Measurements from ENCODE around the gene ANKRD18B. TPM values are rescaled to one million over a fixed set of nuclear protein-coding genes. Genes with fewer than 3 reads are reported as not detected.
"Not testable (repeated sequence)": the region's sequence is repeated elsewhere in the genome, so short reads cannot be mapped to it uniquely, and the experiment has no call there.

The ANKRD18B gene
- total RNA-seq, 2 donors from 2014 or later, result 0.64 TPM; not detected in 1

DNA sequence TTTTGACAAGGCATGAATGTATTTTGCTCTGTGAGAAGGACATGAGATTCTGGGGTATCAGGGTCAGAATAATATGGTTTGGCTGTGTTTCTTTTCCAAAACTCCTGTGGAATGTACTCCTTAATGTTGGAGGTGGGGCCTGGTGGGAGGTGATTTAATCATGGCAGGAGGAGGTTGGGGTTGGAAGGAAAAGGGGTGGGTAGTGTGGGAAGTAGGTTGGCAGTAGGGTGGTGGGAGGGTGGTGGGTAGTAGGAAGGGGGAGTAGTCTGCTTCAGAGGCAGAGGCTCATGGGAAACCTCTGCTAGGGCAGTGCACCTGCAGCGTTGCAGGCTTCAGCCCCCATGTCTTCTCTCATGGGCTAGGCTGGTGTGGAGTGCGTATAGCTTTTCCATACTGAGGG, 72.9 kb downstream of the ANKRD18B start:
- DNase-seq; ATAC-seq; intact Hi-C loops (cut with DNase I, micrococcal nuclease): not testable (repeated sequence)

DNA sequence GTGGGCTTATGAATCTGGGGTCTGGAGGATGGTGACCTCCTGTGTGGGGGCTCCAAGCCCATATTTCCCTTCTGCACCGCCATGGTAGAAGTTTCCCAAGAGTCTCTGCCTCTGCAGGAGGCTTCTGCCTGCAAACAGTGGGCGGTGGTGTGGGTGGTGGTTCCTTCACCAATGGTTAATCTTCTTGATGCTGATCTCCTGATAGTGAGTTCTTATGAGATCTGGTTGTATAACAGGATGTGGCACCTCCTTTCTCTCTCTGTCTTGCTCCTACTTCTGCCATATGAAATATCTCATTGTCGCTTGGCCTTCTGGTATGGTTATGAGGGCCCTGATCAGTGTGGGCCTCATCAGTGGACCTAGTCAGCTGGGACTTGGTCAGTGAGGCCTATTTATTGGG, 73.3 kb downstream of the ANKRD18B start:
- ATAC-seq; intact Hi-C loops (cut with DNase I, micrococcal nuclease); DNase-seq: not testable (repeated sequence)

DNA sequence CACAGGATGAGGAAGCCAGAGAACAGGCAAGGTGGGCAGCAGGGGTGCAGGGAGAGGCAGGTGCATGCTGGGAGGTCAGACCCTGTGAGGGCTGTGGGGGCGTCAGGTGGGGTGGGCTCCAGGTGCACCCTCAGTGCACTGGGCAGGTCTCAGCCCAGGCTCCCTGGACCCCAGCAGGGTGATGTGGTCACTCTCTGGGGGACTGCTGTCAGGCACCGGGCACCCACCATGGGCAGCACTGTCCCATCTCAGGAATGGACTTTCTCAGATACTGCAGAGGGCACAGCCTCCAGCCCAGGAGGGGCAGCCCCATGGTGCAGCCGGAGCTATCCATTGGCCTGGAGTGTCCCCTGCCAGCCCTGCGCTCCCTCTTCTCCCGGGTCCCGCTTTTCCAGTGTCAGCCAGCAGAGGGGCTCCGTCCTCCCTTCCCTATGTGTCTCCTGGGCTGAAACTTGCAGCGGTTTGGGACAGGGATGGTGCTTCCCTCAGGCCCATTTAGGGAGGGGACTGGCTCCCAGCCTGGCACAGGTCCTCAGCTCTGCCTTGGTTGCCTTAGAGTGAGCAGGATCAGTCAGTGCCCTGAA, 74.8 kb downstream of the ANKRD18B start:
- intact Hi-C loops (cut with DNase I, micrococcal nuclease); DNase-seq; ATAC-seq: not testable (repeated sequence)

DNA sequence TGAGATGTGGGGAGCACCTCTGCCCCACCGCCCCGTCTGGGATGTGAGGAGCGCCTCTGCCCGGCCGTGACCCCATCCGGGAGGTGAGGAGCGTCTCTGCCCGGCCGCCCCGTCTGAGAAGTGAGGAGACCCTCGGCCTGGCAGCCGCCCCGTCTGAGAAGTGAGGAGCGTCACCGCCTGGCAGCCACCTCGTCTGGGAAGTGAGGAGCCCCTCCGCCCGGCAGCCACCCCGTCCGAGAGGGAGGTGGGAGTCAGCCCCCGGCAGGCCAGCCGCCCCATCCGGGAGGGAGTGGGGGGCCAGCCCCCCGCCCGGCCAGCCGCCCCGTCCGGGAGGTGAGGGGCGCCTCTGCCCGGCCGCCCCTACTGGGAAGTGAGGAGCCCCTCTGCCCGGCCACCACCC, 76.9 kb downstream of the ANKRD18B start:
- ATAC-seq; DNase-seq; intact Hi-C loops (cut with DNase I, micrococcal nuclease): not testable (repeated sequence)

DNA sequence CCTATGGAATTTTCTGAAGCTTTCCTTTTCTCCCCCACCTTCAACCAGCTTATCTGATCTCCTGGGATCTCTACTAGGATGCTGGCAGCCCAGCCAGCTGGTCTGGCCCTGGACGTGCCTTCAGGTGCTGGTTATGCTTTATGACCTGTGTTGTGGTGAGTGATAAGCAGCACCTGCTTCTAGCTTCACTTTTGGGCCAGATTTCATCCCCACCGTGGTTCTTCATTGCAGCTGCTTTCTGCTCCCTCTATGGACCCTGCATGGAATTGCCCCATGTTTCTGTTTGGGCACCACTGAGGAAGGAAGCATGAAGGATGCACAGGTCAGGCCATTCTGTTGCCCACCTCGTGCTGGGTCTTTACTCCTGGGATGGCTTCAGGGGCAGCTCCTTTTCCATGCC, 80.2 kb downstream of the ANKRD18B start:
- ATAC-seq; intact Hi-C loops (cut with DNase I, micrococcal nuclease); DNase-seq: not testable (repeated sequence)

DNA sequence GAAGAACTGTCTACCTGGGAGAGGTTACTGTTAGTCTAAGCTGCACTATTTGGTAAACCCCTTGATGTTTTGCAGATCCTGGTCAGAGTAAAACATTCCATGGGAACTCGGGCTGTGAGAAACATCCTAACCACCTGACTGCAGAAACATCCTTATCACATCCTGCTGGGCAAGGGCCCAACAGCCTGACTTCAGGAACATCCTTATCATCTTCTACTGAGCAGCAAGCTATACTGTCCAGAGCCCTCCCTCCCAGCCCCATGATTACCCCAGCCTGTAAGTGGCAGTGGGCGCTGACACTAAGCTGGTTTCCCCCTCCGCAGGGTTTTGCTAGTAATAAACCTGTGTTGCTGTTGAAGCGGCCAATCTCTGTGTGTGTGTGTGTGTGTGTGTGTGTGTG, 80.9 kb downstream of the ANKRD18B start:
- intact Hi-C loops (cut with DNase I, micrococcal nuclease); ATAC-seq; DNase-seq: not testable (repeated sequence)

DNA sequence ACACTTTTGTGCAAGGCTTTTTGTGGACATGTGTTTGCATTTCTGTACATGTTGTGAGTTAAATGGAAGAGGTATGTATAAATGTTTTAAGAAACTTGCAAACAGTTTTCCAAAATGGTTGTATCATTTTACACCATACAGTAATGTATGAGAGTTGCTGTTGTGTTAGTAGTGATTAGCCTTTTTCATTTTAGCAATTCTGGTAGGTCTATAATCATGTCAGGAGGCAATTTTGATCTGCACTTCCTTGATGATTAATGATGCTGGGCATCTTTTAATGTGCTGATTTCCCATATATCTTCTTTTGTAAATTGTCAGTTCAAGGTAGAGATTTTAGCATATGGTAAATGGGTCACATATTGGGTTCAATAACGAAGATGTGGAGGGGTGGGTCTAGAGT, 87.3 kb downstream of the ANKRD18B start:
- intact Hi-C loops (cut with DNase I, micrococcal nuclease), result no loop called here
- ATAC-seq (no peak), DNase-seq (no peak)

DNA sequence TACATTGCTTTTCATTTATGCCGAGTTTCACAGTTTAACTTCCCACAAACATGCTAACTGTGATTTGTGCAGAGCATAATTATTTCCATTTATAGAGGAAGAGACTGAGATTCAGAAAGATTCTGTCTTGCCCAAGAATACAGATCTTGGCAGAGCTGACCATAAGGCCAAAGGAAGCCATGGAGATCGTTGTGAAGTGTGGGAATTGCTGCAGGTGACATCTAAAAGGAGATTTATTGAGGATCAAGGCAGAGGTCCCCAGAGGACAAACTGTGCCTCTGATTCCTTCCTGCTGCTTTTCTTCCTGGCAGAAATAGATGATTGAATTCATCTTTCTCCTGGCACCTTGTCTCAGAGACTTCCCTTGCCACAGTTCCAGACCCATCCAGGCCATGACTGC, 88.4 kb downstream of the ANKRD18B start:
- intact Hi-C loops (cut with DNase I, micrococcal nuclease); ATAC-seq; DNase-seq: not testable (repeated sequence)

DNA sequence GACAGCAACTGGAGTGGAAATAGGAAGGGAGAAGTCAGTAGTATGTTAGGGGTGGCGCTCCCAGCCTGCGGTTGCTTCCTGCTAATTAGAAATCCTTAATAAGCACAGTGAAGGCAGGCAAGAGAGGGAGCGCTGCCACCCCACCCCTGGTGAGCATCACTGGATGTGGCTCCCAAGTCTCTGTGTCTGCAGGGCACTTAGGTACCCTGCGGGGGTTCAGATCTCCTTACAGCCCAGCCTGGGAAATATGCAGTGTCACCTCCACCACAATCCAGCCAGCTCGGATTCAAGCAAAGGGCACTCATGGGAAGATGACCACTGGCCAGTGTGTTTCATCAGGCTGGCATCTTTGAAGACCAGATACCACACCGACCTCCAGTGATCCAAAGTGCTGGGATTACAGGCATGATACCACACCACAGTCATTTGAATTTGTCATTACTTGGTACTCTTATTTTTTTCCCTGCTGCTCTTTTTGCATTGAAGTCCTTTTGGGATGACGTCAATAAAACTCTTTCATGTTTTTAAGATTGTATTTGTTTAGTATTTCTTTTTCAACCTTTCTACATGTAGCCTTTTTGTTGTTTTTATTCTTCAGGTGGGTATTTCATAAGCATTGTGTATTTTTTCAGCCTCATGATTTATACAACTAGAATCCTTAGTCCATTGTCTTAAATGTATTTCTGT, 90.1 kb downstream of the ANKRD18B start:
- ATAC-seq (no peak), DNase-seq (no peak)
- intact Hi-C loops (cut with DNase I, micrococcal nuclease), result no loop called here

DNA sequence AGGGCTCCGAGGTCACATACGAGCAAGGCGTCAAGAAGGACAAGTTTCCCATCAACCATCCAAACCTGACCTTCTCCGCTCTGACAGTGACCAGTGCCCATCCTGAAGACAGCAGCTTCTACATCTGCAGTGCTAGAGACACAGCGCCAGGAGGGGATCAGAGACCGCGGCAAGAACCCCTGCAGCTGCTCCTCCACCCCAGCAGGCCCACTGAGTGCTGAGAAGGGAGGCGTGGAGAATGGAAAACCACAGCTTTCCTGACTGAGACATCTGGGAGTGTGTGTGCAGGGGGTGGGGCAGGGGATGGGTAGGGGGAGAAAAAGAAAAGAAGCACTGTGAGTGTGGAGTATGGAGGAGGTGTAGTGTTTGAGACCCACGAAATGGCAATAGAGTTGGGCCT, 94.3 kb downstream of the ANKRD18B start:
- intact Hi-C loops (cut with DNase I, micrococcal nuclease); ATAC-seq: not testable (repeated sequence)

DNA sequence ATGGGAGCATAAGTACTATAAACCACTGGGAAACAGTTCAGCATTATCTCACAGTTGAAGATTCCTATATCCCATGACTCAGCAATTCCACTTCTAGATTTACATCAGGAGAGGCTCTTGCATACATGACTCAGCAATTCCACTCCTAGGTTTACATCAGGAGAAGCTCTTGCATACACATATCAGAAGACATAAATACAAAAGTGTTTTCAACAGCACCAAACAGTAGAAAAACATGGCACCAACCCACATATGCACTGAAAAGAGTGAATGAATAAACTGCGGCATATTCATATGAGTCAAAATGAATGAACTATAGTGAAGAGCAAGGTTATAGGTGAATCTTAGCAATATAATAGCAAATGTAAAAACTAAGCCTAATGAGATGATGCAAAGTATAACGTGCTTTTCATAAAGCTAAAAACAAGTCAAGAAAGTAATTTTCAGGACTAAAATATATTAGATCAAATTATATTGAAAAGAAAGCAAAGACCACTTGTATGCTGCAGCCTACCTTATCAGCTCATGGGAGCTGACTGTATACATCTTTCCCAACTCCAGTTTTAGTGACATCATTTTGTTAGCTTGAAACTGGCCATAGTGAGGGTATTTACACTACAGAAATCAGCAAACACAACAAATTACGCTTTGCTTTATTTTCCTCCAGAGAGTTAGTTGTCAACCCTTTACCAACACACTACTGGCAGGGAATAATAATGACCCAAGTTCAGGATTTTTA, 95.8 kb downstream of the ANKRD18B start:
- no peak for ATAC-seq
- no peak for DNase-seq
- intact Hi-C loops (cut with DNase I, micrococcal nuclease), result loop anchor here (5.0 to 10.0 kb wide), 2 partner anchors 102 to 105 kb away; no protein-coding TSS in a partner anchor

More for the DNA sequence above, 94.3 kb downstream of the ANKRD18B start:
- DNase-seq, result not testable (repeated sequence)

DNA sequence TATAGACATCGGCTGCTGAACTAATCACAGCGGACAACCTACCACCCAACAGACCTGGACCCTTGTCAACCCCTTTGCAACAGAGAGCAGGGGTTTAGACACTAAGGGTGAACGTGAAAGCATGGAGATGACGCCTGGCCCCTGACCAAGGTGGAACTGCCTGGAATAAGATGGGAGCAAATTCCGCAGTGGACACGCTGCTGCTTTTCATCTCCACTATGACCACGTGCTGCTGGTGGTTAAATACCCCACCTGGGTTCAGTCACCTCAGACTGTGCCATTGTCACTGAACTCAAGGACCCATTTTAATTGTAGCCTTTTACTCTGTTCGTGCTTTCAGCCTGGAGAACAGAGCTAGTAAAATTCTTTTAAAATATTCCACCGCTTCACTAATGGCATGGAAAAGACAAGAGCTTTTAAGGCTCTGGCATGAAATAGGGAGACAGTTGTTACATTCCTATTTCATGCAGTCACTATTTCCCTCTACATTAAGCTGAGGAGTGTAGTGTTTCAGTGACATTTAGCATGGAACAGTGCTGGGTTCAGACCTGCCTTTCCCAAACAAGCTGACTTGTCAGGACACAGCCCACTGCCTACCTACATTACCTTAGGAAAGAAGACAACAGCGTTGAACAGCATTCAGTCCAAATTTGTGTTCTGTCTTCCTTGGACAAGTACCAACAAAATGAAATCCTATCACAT, 96.8 kb downstream of the ANKRD18B start:
- intact Hi-C loops (cut with DNase I, micrococcal nuclease), result loop anchor here (5.0 to 10.0 kb wide), 2 partner anchors 101 to 104 kb away; no protein-coding TSS in a partner anchor
- DNase-seq (no peak), ATAC-seq (no peak)

Other genes with a start within 250 kb of the ANKRD18B start
- 10 to 100 TPM; 35.2 to 38.3 TPM for gene NFX1, start 233.7 kb upstream of the ANKRD18B start, total RNA-seq
- 10 to 100 TPM in 1 of 2 donors, 1 to 10 TPM in 1; 8.3 to 21.0 TPM for gene AQP7, start 121.7 kb upstream of the ANKRD18B start, total RNA-seq
- gene AQP3, start 76.7 kb upstream of the ANKRD18B start, total RNA-seq, result 1 to 10 TPM; 6.8 to 8.4 TPM
- 10 to 100 TPM; 14.4 to 20.3 TPM for gene NOL6, start 50.3 kb upstream of the ANKRD18B start, total RNA-seq